ENCODE results near the gene SPDEF. TPM values are rescaled to one million over a fixed set of nuclear protein-coding genes. Genes with fewer than 3 reads are reported as not detected.
A peak's percentile ranks its signal among the peaks of the same experiment; 100 is the strongest.

The SPDEF gene
- total and polyA plus RNA-seq, 11 donors: 0.12 to 0.46 (median 0.23) TPM; not detected in 2

DNA sequence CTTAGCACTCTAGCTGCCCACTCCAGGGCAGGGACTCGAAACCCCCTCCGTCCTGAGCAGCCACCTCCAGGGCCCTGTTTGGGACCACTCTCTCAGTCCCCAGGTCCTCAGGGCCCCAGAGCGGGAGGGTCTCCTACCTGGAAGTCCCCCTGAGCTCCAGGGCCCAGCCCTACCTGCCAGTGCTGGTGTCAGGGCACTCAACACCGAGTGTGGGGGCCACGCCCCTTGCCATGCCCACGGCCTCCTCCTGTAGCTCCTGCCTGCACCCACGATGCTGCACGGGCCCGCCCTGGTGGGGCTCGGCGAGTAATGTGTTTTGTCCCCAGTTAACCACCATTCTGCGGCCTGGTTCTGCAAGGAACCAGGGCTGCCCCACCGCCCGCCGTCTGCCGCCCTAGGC, 21.5 kb downstream of the SPDEF start:
- intact Hi-C loops (cut with DNase I): loop anchor here in 2 of 10 donors (5.0 kb wide), 1 partner anchor 73 kb away; no protein-coding TSS in a partner anchor
- Histone ChIP-seq H3K36me3 (no peaks in the 10 kb centered on the region), H3K4me3 (no peak overlapping the region), H3K27me3 (no peaks in the 10 kb centered on the region), H3K9me3 (no peaks in the 10 kb centered on the region), H3K4me1 (peaks cover 0 to 9% (median 0%) of the 10 kb centered on the region in 12 donors), H3K27ac (no peak overlapping the region)
- ATAC-seq: no peak
- no peak for DNase-seq
- TF ChIP-seq, protein P1, sequence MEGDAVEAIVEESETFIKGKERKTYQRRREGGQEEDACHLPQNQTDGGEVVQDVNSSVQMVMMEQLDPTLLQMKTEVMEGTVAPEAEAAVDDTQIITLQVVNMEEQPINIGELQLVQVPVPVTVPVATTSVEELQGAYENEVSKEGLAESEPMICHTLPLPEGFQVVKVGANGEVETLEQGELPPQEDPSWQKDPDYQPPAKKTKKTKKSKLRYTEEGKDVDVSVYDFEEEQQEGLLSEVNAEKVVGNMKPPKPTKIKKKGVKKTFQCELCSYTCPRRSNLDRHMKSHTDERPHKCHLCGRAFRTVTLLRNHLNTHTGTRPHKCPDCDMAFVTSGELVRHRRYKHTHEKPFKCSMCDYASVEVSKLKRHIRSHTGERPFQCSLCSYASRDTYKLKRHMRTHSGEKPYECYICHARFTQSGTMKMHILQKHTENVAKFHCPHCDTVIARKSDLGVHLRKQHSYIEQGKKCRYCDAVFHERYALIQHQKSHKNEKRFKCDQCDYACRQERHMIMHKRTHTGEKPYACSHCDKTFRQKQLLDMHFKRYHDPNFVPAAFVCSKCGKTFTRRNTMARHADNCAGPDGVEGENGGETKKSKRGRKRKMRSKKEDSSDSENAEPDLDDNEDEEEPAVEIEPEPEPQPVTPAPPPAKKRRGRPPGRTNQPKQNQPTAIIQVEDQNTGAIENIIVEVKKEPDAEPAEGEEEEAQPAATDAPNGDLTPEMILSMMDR (IDR thresholded peaks at IDR 0.05): no peak
- no peak for TF ChIP-seq POLR2A (IDR thresholded peaks at IDR 0.05)
- WGBS, 4 donors: 86 to 98% (median 88%) methylated on average over 7 to 16 of the region's 16 CpGs

DNA sequence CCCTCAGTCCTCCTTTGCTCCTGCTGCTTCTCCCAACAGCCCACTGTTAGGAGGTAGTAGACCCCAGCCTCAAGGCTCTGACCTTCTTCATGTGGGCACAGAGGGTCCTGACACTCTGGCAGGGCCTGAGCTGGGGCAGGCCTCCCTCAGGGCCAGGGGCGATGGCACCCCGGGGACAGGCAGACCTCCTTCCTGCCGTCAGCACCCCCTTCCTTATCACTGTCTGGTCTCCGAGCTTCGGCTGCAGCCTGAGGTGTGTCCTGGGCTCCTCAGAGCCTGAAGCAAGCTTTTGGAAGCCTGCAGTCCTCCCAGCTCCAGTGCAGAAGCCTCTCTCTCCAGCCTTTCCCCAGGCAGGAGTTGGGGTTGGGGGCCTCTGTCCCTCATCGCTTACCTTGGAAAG, 22.0 kb downstream of the SPDEF start:
- intact Hi-C loops (cut with DNase I): loop anchor here in 2 of 10 donors (5.0 kb wide), 1 partner anchor 73 kb away; no protein-coding TSS in a partner anchor
- TF ChIP-seq, protein P1 (IDR thresholded peaks at IDR 0.05): no peak
- no peak for TF ChIP-seq POLR2A (IDR thresholded peaks at IDR 0.05)
- Histone ChIP-seq H3K36me3 (no peaks in the 10 kb centered on the region), H3K4me3 (no peak overlapping the region), H3K4me1 (peaks cover 0 to 12% (median 0%) of the 10 kb centered on the region in 12 donors), H3K9me3 (no peaks in the 10 kb centered on the region), H3K27ac (no peak overlapping the region), H3K27me3 (no peaks in the 10 kb centered on the region)
- ATAC-seq (no peak), DNase-seq (no peak)
- 73 to 87% (median 78%) methylated on average over 3 to 6 of the region's 6 CpGs for WGBS, 4 donors

DNA sequence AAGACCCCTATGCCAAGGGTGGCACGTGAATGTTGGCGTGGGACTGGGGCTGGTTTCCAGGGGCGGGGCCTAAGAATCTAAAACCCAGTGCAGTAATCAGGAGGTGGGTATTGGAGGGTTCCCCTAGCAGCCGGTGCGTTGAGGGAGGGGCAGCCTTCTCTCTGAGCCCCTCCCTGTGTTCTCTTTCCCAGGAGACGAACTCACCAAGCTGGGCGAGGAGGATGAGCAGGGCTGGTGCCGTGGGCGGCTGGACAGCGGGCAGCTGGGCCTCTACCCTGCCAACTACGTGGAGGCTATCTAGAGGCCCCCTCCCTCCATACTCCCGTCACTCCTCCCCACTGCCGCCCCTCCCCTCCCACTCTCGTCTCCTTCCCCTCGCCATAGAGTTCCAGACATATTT, 23.9 kb downstream of the SPDEF start:
- ATAC-seq: no peak
- intact Hi-C loops (cut with DNase I): loop anchor here in 2 of 10 donors (5.0 kb wide), 1 partner anchor 75 kb away; no protein-coding TSS in a partner anchor
- DNase-seq: peak in 1 of 5 donors; percentile 33
- WGBS, 4 donors: 70 to 86% (median 75%) methylated on average over 15 of the region's 15 CpGs
- Histone ChIP-seq H3K36me3 (no peaks in the 10 kb centered on the region), H3K4me3 (peak overlapping the region in 6 of 12 donors; percentile 8 to 49 (median 26)), H3K27me3 (no peaks in the 10 kb centered on the region), H3K27ac (peak overlapping the region in 1 of 12 donors; percentile 5), H3K9me3 (no peaks in the 10 kb centered on the region), H3K4me1 (peaks cover 0 to 16% (median 3%) of the 10 kb centered on the region in 12 donors)
- TF ChIP-seq, protein P1 (IDR thresholded peaks at IDR 0.05): no peak
- no peak for TF ChIP-seq POLR2A (IDR thresholded peaks at IDR 0.05)

DNA sequence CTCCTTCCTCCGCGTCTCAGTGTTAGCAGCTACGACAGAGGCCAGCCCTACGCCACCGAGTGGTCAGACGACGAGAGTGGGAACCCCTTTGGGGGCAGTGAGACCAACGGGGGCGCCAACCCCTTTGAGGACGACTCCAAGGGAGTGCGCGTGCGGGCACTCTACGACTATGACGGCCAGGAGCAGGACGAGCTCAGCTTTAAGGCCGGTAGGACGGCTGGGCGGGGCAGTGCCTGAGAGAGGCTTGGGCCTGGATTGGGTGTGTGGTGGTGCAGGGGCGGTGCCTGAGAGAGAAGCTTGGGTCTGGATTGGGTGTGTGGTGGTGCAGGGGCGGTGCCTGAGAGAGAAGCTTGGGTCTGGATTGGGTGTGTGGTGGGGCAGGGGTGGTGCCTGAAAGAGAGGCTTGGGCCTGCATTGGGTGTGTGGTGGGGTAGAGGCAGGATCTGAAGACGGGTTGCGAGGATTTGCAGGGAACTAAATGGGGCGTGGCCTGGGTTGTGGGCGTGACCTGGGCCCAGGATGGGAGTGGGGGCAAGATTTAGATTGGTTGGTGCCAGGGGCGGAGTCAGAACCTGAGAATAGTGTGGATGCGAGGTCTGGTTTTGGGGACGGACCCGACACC, 24.4 kb downstream of the SPDEF start:
- H3K4me3 ChIP-seq: peak overlapping the region in 8 of 12 donors; percentile 18 to 49 (median 26)
- WGBS, 4 donors: 71 to 92% (median 79%) methylated on average over 25 to 29 of the region's 29 CpGs
- peak; percentile 43 to 85 (median 74) for DNase-seq
- intact Hi-C loops (cut with DNase I): loop anchor here in 2 of 10 donors (5.0 kb wide), 1 partner anchor 76 kb away; no protein-coding TSS in a partner anchor
- H3K27ac ChIP-seq: peak overlapping the region in 3 of 12 donors; percentile 42 to 61 (median 57)
- TF ChIP-seq, protein P1 (IDR thresholded peaks at IDR 0.05): no peak
- TF ChIP-seq POLR2A (IDR thresholded peaks at IDR 0.05): peak; percentile 15 to 44
- H3K27me3 ChIP-seq: no peaks in the 10 kb centered on the region
- H3K4me1 ChIP-seq: peaks cover 0 to 17% (median 4%) of the 10 kb centered on the region in 12 donors
- ATAC-seq: peak; percentile 15 to 76 (median 65)
- no peaks in the 10 kb centered on the region for H3K36me3 ChIP-seq
- no peaks in the 10 kb centered on the region for H3K9me3 ChIP-seq

Data from heart left ventricle (tissue), 16 donors.